Activated CD4-positive, alpha-beta T cell treated with anti-CD3 and anti-CD28 coated beads for 36 hours (primary cell): ENCODE results near the gene ITPK1. TPM values are rescaled to one million over a fixed set of nuclear protein-coding genes. Genes with fewer than 3 reads are reported as not detected.

Experiments used
- ATAC-seq: fragments of 200-7000 bp; cut with Tn5 transposase; one replicate; pipeline ENCODE4 v1.10.0; 2021; ENCODE audit warnings: mild to moderate bottlenecking, moderate library complexity
- CTCF ChIA-PET: fragments of 350-600 bp; sonication (Branson Sonifier 250); formaldehyde crosslinking; loops from one replicate; lab custom pipeline; 2021; ENCODE audit warnings: antibody characterized with exemption; lab: Charles Lee
- POLR2A ChIA-PET: fragments of 350-600 bp; sonication (Branson Sonifier 250); formaldehyde crosslinking; loops from one replicate; lab custom pipeline; 2021; ENCODE audit warnings: antibody characterized with exemption, inconsistent platforms; lab: Charles Lee
- DNase-seq: peaks from one replicate; pipeline ENCODE4 v3.0.0-alpha.2; 2020
- H3K27ac Mint-ChIP-seq: one replicate; pipeline ENCODE4 v1.8.0; 2021; ENCODE audit warnings: mixed read lengths
- H3K27me3 Mint-ChIP-seq: one replicate; pipeline ENCODE4 v1.8.0; 2021; ENCODE audit warnings: mixed read lengths
- H3K36me3 Mint-ChIP-seq: one replicate; pipeline ENCODE4 v1.8.0; 2021; ENCODE audit warnings: low read depth, mixed read lengths
- H3K4me1 Mint-ChIP-seq: one replicate; pipeline ENCODE4 v1.8.0; 2021; ENCODE audit warnings: mixed read lengths
- H3K4me3 Mint-ChIP-seq: one replicate; pipeline ENCODE4 v1.8.0; 2021; ENCODE audit warnings: mild to moderate bottlenecking, moderate library complexity, mixed read lengths
- H3K9me3 Mint-ChIP-seq: one replicate; pipeline ENCODE4 v1.8.0; 2021; ENCODE audit warnings: low read depth, mixed read lengths
- intact Hi-C, 2 experiments: fragments of 100-400 bp; cut with DNase I in 1 of 2; cut with micrococcal nuclease in 1 of 2; formaldehyde crosslinking; loops; one replicate each; pipeline versions ENCODE4 v1.14.2 to v1.15.1; 2022 to 2024; cut with DNase I, micrococcal nuclease
- total RNA-seq, 2 experiments: library from RNA; stranded (reverse); gene quantifications; one replicate each; pipeline ENCODE4 v1.2.3, GENCODE V29; 2021

The ITPK1 gene
- total RNA-seq, 2 experiments from 2014 or later: 31.0 to 35.5 TPM

DNA sequence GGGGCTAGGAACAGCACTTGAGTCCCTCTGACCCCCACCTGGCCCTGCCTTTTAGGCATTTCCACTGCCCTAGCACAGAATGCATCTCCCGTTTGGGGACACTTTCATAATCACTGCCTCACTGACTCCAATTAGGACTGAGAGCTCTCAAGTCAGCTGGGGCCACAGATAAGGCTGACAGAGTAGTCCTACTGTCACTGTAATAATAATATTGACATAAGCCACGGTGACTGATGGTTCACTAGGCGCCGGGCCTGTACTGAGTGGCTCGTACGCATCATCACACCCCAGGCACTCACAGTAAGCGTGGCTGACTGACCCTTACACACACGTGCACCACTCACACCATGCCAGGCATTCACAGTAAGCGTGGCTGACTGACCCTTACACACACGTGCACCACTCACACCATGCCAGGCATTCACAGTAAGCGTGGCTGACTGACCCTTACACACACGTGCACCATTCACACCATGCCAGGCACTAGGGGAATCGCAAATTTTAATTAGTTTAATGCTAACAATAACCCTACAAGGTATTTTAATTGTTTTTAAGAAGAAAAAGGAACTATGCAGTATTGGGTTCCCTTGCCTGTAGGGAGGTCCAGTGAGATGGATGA is 105.1 kb downstream of the ITPK1 start:
- H3K36me3 Mint-ChIP-seq: peaks cover 2% of the 10 kb centered on the region
- H3K4me1 Mint-ChIP-seq: peaks cover 11% of the 10 kb centered on the region
- intact Hi-C loops: no loop called here
- H3K9me3 Mint-ChIP-seq: no peaks in the 10 kb centered on the region
- H3K27me3 Mint-ChIP-seq: no peaks in the 10 kb centered on the region
- no peak for DNase-seq
- ATAC-seq: no peak
- CTCF ChIA-PET: interaction anchor here (1.1 kb wide), 1 partner anchor 10 kb away, joined by 4 read pairs; no protein-coding TSS in a partner anchor
- no peak overlapping the region for H3K27ac Mint-ChIP-seq
- POLR2A ChIA-PET: no interaction called here
- no peak overlapping the region for H3K4me3 Mint-ChIP-seq

DNA sequence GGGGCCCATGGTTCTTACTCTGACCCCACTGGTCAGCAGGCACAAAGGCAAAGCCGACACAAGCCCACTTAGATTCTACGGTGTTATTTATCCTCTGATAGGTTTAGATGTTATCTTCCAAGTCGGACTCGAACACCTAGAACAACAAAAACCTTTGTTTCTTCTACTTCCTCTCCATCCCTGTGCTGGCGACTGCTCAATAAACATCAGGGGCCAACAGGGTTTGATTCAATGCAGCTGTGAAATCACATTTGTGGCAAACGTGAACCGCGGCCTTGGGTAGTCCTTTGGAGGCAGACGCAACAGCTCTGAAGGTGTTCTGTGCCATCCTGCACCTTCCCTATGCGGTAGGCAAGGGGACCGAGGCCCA is 105.6 kb downstream of the ITPK1 start:
- DNase-seq (no peak), ATAC-seq (no peak)
- H3K36me3 Mint-ChIP-seq: peaks cover 2% of the 10 kb centered on the region
- ChIA-PET CTCF (interaction anchor here (1.1 kb wide), 1 partner anchor 9 kb away, joined by 4 read pairs; no protein-coding TSS in a partner anchor), POLR2A (no interaction called here)
- H3K4me1 Mint-ChIP-seq: peaks cover 11% of the 10 kb centered on the region
- H3K27ac Mint-ChIP-seq: no peak overlapping the region
- no peak overlapping the region for H3K4me3 Mint-ChIP-seq
- no peaks in the 10 kb centered on the region for H3K27me3 Mint-ChIP-seq
- no peaks in the 10 kb centered on the region for H3K9me3 Mint-ChIP-seq
- intact Hi-C loops: no loop called here

DNA sequence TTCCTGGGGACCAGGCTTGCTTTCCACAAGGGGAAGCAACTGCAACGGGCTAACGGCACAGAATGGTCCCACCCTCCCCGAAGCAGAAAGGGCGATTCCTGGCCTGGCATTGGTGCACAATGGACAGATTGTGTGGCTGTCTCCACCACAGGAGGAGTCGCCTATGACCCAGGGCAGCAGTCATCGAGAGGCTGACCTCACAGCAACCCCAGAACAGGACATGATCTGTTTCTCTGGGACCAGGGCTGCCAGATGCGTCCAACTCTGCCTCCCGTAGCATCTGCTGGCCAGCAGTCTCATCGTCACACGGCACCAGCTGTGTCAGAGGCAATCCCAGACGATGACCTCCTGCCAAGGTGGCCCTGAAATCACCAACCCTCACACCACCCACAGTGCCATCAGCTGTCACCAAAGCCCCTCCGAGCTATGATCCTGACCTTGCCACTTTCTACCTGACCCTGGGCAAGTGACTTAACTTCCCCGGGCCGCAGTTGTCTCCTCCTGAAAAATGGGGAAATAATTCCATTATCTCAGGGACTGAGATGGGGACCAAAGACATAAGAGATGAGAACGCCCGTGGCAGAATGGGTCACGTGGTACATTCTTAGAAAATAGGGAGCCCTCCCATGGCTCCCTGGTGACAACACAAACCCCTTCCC is 106.1 kb downstream of the ITPK1 start:
- DNase-seq: no peak
- ChIA-PET POLR2A (no interaction called here), CTCF (interaction anchor here (1.1 kb wide), 1 partner anchor 9 kb away, joined by 4 read pairs; no protein-coding TSS in a partner anchor)
- Mint-ChIP-seq H3K9me3 (no peaks in the 10 kb centered on the region), H3K36me3 (no peaks in the 10 kb centered on the region), H3K27me3 (no peaks in the 10 kb centered on the region), H3K4me1 (peaks cover 11% of the 10 kb centered on the region), H3K27ac (no peak overlapping the region), H3K4me3 (no peak overlapping the region)
- intact Hi-C loops: no loop called here
- no peak for ATAC-seq

DNA sequence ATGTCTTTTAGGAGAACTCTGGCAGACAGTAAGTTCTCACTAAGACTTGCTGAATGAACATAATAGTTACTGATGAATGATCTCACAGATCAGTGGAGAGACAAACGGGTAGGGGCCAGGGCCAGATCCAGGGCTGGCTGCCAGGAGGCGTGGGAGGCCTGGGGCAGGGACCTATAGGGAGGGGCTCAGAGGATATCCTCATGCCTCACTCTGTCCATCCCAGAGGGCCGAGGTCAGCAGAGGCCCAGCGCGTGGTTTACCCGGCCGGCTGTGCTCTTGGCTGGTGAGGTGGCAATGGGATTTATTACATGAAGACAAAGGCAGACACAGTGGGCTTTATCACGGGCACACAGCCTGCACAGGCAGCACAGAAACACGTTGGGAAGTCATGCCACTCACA is 107.3 kb downstream of the ITPK1 start:
- ChIA-PET POLR2A (no interaction called here), CTCF (no interaction called here)
- DNase-seq (no peak), ATAC-seq (no peak)
- intact Hi-C loops: no loop called here
- Mint-ChIP-seq H3K4me1 (peaks cover 4% of the 10 kb centered on the region), H3K36me3 (no peaks in the 10 kb centered on the region), H3K4me3 (no peak overlapping the region), H3K9me3 (no peaks in the 10 kb centered on the region), H3K27me3 (no peaks in the 10 kb centered on the region), H3K27ac (no peak overlapping the region)

DNA sequence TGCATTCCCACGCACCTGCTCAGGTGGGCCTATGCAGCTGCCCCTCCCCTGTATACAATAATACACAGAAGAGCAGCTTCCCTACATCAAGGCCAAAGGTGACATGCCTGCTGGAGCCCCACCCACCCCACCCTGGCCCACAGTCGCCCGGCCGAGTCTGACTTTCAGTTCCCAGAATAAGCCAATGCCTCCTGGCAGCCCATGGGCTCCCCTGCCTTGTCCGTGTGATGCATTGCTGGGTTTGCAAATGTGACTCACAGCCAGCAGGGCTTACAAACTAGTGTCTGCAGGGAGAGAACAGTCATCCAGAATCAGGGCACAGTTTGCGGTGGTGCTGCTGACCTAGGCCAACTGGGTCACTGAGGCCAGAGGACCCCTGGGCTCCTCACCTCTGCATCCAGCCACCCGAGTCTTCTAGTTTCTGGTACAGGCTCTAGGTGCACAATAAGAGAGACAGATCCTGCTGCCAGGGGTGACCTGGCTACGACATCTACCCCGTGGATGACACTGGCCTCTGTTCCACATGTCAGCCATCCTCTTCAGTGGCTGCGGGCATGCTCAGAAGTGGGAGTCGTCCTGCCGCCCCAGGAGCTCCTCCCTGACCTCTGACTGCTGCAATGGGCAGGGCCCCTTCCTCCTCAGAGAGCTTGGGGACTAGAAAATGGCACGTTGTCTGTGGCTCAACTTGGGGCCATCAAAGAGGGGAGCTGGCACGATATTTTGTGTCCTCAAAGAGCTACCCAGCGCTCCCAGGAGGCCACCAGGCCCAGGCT is 108.3 kb downstream of the ITPK1 start:
- Mint-ChIP-seq H3K4me1 (no peaks in the 10 kb centered on the region), H3K9me3 (no peaks in the 10 kb centered on the region), H3K36me3 (no peaks in the 10 kb centered on the region), H3K27ac (no peak overlapping the region), H3K27me3 (no peaks in the 10 kb centered on the region), H3K4me3 (no peak overlapping the region)
- no peak for DNase-seq
- intact Hi-C loops: no loop called here
- no peak for ATAC-seq
- CTCF ChIA-PET: interaction anchor here (0.6 kb wide), 1 partner anchor 494 kb away, joined by 3 read pairs; no protein-coding TSS in a partner anchor
- POLR2A ChIA-PET: no interaction called here

DNA sequence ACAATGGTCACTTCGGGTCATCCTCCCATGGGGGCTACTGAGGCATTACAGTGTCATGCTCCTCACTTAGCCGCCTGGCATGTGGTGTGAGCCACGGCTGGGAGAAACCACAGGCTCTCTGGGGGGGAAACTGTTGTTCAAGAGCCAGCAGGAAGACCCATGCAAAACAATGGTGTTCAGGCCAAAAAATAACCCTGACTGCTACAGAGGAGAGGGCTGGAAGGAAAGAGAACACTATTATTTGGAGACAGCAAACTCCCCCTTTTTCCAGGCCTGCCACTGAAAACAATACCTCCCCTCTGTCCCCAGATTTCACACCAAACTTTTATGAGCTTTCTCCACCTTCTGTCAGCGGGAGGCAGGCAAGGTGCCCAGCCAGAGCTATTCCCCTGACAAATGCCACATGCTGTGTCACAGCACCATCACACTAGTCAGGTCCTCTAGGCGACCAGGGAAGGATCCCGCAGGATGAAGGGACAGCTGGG is 109.1 kb downstream of the ITPK1 start:
- Mint-ChIP-seq H3K4me1 (no peaks in the 10 kb centered on the region), H3K36me3 (no peaks in the 10 kb centered on the region), H3K27me3 (no peaks in the 10 kb centered on the region), H3K9me3 (no peaks in the 10 kb centered on the region), H3K27ac (no peak overlapping the region), H3K4me3 (no peak overlapping the region)
- DNase-seq (no peak), ATAC-seq (no peak)
- ChIA-PET POLR2A (no interaction called here), CTCF (no interaction called here)
- intact Hi-C loops: no loop called here

DNA sequence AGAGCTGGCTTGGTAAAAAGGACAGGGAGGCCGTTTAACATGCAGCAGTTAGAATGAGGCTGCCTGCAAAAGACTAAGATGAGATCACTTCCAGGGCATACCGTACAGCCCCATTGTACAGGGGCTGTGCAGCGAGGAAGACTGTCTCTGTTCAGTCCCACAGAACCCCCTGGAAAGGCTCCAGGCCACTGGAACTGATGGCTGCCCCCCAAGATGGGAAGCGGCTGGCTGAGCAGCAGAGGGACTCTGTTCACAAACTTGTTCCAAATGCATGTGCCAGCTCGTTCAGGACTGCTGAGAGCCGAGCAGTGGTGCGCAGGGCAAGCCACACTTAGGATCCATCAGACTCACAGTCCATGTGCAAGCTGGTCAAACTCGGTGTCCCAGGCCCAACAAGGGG is 109.9 kb downstream of the ITPK1 start:
- H3K4me3 Mint-ChIP-seq: no peak overlapping the region
- no peaks in the 10 kb centered on the region for H3K9me3 Mint-ChIP-seq
- ChIA-PET POLR2A (no interaction called here), CTCF (interaction anchor here (0.6 kb wide), 1 partner anchor 10 kb away, joined by 4 read pairs; no protein-coding TSS in a partner anchor)
- H3K36me3 Mint-ChIP-seq: no peaks in the 10 kb centered on the region
- no peak for DNase-seq
- no peaks in the 10 kb centered on the region for H3K27me3 Mint-ChIP-seq
- no peaks in the 10 kb centered on the region for H3K4me1 Mint-ChIP-seq
- no peak overlapping the region for H3K27ac Mint-ChIP-seq
- intact Hi-C loops: no loop called here
- ATAC-seq: no peak

DNA sequence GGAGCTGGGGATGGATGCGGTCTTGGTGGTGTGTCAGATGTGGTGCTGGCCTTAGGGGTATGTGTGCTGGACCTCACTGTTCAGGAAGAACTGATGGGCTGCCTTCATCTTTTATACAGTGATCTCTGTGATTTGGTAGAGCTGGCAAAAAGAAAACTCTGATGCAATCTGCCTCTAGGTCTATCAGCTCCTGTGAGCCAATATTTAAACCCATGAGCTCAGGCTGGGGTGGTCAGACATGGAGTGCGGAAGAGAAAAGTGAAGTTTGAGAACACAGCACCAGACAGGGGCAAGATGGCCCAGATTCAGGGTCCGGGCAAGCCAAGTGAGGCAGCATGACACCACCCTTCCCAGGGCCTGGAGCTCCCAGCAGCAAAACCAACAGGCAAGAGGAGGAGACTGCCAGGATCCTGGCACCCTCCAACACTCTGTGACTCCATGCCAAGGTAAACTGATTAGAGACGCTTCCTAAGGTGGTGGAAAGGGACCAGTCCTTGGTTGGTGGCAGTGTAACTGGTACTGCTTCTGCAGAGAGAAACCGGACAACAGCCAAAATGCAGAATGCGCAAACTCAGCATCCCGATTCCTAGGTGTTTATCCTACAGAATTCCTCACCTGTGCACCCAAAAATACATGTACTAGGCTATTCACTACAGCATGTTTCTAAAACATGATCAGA is 110.5 kb downstream of the ITPK1 start:
- ATAC-seq: no peak
- Mint-ChIP-seq H3K27ac (no peak overlapping the region), H3K27me3 (no peaks in the 10 kb centered on the region), H3K36me3 (no peaks in the 10 kb centered on the region), H3K4me3 (no peak overlapping the region), H3K9me3 (no peaks in the 10 kb centered on the region), H3K4me1 (no peaks in the 10 kb centered on the region)
- intact Hi-C loops: no loop called here
- CTCF ChIA-PET: interaction anchor here (0.6 kb wide), 1 partner anchor 9 kb away, joined by 4 read pairs; no protein-coding TSS in a partner anchor
- no peak for DNase-seq
- POLR2A ChIA-PET: no interaction called here

DNA sequence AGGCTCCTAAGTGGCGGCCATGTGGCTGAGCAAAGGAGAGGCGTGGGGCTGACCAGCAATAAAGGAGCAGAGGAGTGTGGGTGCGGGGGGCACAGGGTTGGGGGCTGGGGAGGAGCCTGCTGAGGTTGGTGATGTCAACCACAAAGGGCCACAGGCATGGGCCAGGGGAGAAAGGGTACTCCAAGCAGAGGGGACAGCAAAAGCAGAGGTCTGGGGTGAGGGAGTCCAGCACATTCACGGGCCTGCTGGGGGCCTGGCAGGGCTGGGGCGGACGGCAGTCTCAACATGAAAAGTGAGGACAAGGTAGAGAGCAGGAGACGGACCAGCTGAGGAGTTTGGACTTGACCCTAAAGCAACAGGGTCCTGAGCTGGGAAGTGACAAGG is 111.0 kb downstream of the ITPK1 start:
- intact Hi-C loops: no loop called here
- H3K36me3 Mint-ChIP-seq: no peaks in the 10 kb centered on the region
- DNase-seq: no peak
- no peak for ATAC-seq
- H3K27ac Mint-ChIP-seq: no peak overlapping the region
- no peaks in the 10 kb centered on the region for H3K9me3 Mint-ChIP-seq
- ChIA-PET POLR2A (no interaction called here), CTCF (no interaction called here)
- H3K4me3 Mint-ChIP-seq: no peak overlapping the region
- H3K4me1 Mint-ChIP-seq: no peaks in the 10 kb centered on the region
- no peaks in the 10 kb centered on the region for H3K27me3 Mint-ChIP-seq

DNA sequence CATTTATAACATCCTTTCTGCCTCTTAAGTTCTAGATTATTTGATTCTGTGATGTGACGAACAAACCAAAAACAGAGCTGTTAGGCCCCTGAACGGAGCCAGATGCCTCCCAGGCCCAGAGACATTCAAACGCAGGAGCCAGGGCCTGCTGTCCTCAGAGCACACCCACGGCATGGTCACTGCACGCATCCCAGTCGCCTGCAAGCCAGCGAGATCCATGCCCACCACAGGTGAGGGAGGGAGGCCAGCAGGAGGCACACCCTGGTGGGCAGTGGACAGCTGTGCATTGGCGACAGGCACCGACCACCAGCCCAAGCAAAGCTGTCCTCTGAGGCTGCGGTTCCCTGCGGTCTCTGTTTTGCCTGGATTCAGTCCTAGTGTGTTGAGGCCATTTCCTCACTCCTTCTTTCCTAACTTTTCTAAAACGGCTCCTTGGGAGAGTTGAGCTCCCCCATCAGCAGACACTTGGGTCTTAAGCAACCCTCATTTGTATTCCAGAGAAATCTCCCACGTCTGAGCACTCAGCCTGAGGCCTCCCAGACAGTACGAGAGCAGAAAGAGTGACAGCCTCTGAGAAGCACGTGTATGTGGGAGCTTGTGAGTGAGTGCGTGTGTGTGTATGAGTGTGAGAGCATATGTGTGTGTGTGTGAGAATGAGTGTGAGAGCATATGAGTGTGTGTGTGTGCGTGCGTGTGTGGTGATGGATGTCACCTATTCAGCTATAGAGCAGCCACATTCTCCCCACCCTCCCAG is 111.6 kb downstream of the ITPK1 start:
- H3K4me3 Mint-ChIP-seq: no peak overlapping the region
- no peak for DNase-seq
- H3K36me3 Mint-ChIP-seq: no peaks in the 10 kb centered on the region
- no peaks in the 10 kb centered on the region for H3K4me1 Mint-ChIP-seq
- POLR2A ChIA-PET: no interaction called here
- no peaks in the 10 kb centered on the region for H3K9me3 Mint-ChIP-seq
- no peak overlapping the region for H3K27ac Mint-ChIP-seq
- no peak for ATAC-seq
- no peaks in the 10 kb centered on the region for H3K27me3 Mint-ChIP-seq
- CTCF ChIA-PET: interaction anchor here (0.9 kb wide), 1 partner anchor 135 kb away, joined by 4 read pairs; no protein-coding TSS in a partner anchor
- intact Hi-C loops: no loop called here
